Heart right ventricle (tissue), 16 donors: Measurements from ENCODE around the gene FLRT2. TPM values are rescaled to one million over a fixed set of nuclear protein-coding genes. Genes with fewer than 3 reads are reported as not detected.

Experiments used
- ATAC-seq, 8 donors: fragments of 200-7000 bp; cut with Tn5 transposase; one replicate each; pipeline ENCODE4 v1.9.1; 2020; ENCODE audit warnings: mild to moderate bottlenecking in 8 of 8, moderate library complexity in 8 of 8, moderate number of reproducible peaks in 1 of 8
- DNase-seq, 2 donors: peaks; one replicate each; pipeline ENCODE4 v3.0.0-alpha.2; 2020
- H3K27ac ChIP-seq, 10 donors: fragments of 200-600 bp; sonication (generic) in 2 of 10; one replicate each; pipeline versions ENCODE4 v1.5.0 to v1.8.0; 2020 to 2022; ENCODE audit warnings: mild to moderate bottlenecking in 3 of 10
- H3K27me3 ChIP-seq, 7 donors: fragments of 200-600 bp; one replicate each; pipeline ENCODE4 v1.8.0; 2021 to 2022; ENCODE audit warnings: mild to moderate bottlenecking in 2 of 7
- H3K36me3 ChIP-seq, 9 donors: fragments of 200-600 bp; sonication (generic) in 1 of 9; one replicate each; pipeline versions ENCODE4 v1.5.0 to v1.8.0; 2020 to 2022; ENCODE audit warnings: mild to moderate bottlenecking in 2 of 9
- H3K4me1 ChIP-seq, 9 donors: fragments of 200-600 bp; sonication (generic) in 1 of 9; one replicate each; pipeline versions ENCODE4 v1.5.0 to v1.8.0; 2020 to 2022; ENCODE audit warnings: mild to moderate bottlenecking in 4 of 9
- H3K4me3 ChIP-seq, 10 donors: fragments of 200-600 bp; sonication (generic) in 2 of 10; one replicate each; pipeline versions ENCODE4 v1.5.0 to v1.8.0; 2020 to 2022; ENCODE audit warnings: mild to moderate bottlenecking in 7 of 10, moderate library complexity in 2 of 10
- H3K9me3 ChIP-seq, 11 donors: fragments of 200-600 bp in 10 of 11; sonication (generic) in 2 of 11; one replicate each; pipeline versions ENCODE4 v1.5.0 to v1.8.0; 2013 to 2022; ENCODE audit warnings: mild to moderate bottlenecking in 2 of 11, control low read depth in 1 of 11, moderate library complexity in 1 of 11
- CTCF ChIP-seq, 9 donors: fragments of 200-600 bp; sonication (generic) in 2 of 9; IDR thresholded peaks; one replicate each; pipeline versions ENCODE4 v1.5.0 to v1.8.0; 2021 to 2022; ENCODE audit warnings: antibody characterized with exemption in 9 of 9, mild to moderate bottlenecking in 5 of 9, moderate library complexity in 1 of 9
- WGBS, 2 donors: extraction: QIAGEN DNeasy Blood & Tissue Kit; methylation state at CpG; one replicate each; pipeline ENCODE4 v1.1.7; 2013; ENCODE audit warnings: inconsistent platforms in 1 of 2; 5-methylcytosine and 5-hydroxymethylcytosine counted together
- intact Hi-C, 10 donors: fragments of 100-400 bp; cut with DNase I; formaldehyde crosslinking; loops; one replicate each; pipeline versions ENCODE4 v1.11.1 to v1.14.2; 2022
- polyA plus RNA-seq, 2 donors: library from polyadenylated mRNA; stranded (reverse); fragments of 200-250 nt; gene quantifications; one replicate each; pipeline ENCODE4 v1.2.3, GENCODE V29; 2013
- total RNA-seq, 10 donors: library from RNA; stranded (reverse); fragmentation: NEBNext Ultra II Directional in 3 of 10; extraction: Animal tissue kit (Norgen Biotek cat#: 25700) in 3 of 10; gene quantifications; one replicate each; pipeline versions ENCODE4 v1.2.1 to v1.2.4, GENCODE V29; 2021 to 2023
- donor health status: Arrhythmogenic right ventricular cardiomyopathy.
- donor health status: ischemic (EF 13 %, LVEDD 7.1; RV severe dilation, severe dysfunction).
- donor health status: healthy with polysubstance abuse.
- donor health status: DM: no; HTN: yes; CAD: no.
- donor health status: DM: no; HTN: no; CAD: no.
- donor health status: ischemic (EF 25% LVEDD 6.9; RV normal size, moderate dysfunction).
- donor health status: ischemic (EF 25% LVEDD 5.7; RV mildly dilated, moderate dysfunction).
- donor health status: healthy.
- donor health status: DM: yes; HTN: yes; CAD: no.
- donor health status: Ischemic cardiomyopathy.
- donor health status: ischemic (EF 35%, LVEDD 5.7; RV mildly dilated, moderate dysfunction).
- donor health status: nonischemic (EF 11% LVEDD 7.7; RV severe dilation, severe dysfunction).
- donor health status: DM: yes; HTN: yes; CAD: no.
- donor health status: PGD.
- donor health status: ischemic (EF 29% LVEDD 5.4; RV normal size, mild dysfunction).
- donor health status: nonischemic (EF 23%, LVEDD 6.1; RV moderate dilation, normal function).

The FLRT2 gene
- total and polyA plus RNA-seq, 12 donors, result 1.1 to 7.5 (median 3.1) TPM

GRCh38 chr14:85535991-85536832 is 6.3 kb downstream of the FLRT2 start:
- Histone ChIP-seq H3K9me3 (no peaks in the 10 kb centered on the region), H3K27ac (peak overlapping the region in 4 of 10 donors; percentile 5 to 29 (median 18)), H3K4me1 (peaks cover 3 to 33% (median 23%) of the 10 kb centered on the region in 9 donors), H3K36me3 (no peaks in the 10 kb centered on the region), H3K4me3 (peak overlapping the region in 5 of 10 donors; percentile 19 to 65 (median 36)), H3K27me3 (peaks cover 0 to 51% (median 38%) of the 10 kb centered on the region in 7 donors)
- DNase-seq, result no peak
- intact Hi-C loops, result loop anchor here in 4 of 10 donors (10.0 kb wide), 3 partner anchors 131 to 1531 kb away; no protein-coding TSS in a partner anchor
- WGBS, 2 donors, result 29 to 33% methylated on average over 8 of the region's 8 CpGs
- peak in 7 of 9 donors; percentile 34 to 70 (median 56) for TF ChIP-seq CTCF (IDR thresholded peaks at IDR 0.05)
- peak in 1 of 8 donors; percentile 39 for ATAC-seq

GRCh38 chr14:85536833-85537190 is 6.9 kb downstream of the FLRT2 start:
- ATAC-seq (no peak), DNase-seq (no peak)
- H3K36me3 ChIP-seq, result no peaks in the 10 kb centered on the region
- peak overlapping the region in 1 of 10 donors; percentile 12 for H3K27ac ChIP-seq
- intact Hi-C loops, result loop anchor here in 4 of 10 donors (10.0 kb wide), 3 partner anchors 132 to 1532 kb away; no protein-coding TSS in a partner anchor
- peaks cover 1 to 27% (median 17%) of the 10 kb centered on the region in 9 donors for H3K4me1 ChIP-seq
- H3K4me3 ChIP-seq, result no peak overlapping the region
- WGBS, 2 donors, result 50 to 55% methylated on average over 1 of the region's 1 CpG
- H3K9me3 ChIP-seq, result no peaks in the 10 kb centered on the region
- TF ChIP-seq CTCF (IDR thresholded peaks at IDR 0.05), result no peak
- H3K27me3 ChIP-seq, result peaks cover 0 to 45% (median 32%) of the 10 kb centered on the region in 7 donors

GRCh38 chr14:85537526-85537925 is 7.6 kb downstream of the FLRT2 start:
- no peak for DNase-seq
- Histone ChIP-seq H3K27ac (no peak overlapping the region), H3K9me3 (no peaks in the 10 kb centered on the region), H3K27me3 (peaks cover 0 to 38% (median 25%) of the 10 kb centered on the region in 7 donors), H3K4me1 (peaks cover 0 to 20% (median 10%) of the 10 kb centered on the region in 9 donors), H3K36me3 (no peaks in the 10 kb centered on the region), H3K4me3 (no peak overlapping the region)
- 73 to 83% methylated on average over 3 of the region's 3 CpGs for WGBS, 2 donors
- intact Hi-C loops, result loop anchor here in 4 of 10 donors (10.0 kb wide), 3 partner anchors 133 to 1533 kb away; no protein-coding TSS in a partner anchor
- no peak for ATAC-seq
- TF ChIP-seq CTCF (IDR thresholded peaks at IDR 0.05), result no peak

GRCh38 chr14:85538636-85539035 is 8.7 kb downstream of the FLRT2 start:
- Histone ChIP-seq H3K4me3 (no peak overlapping the region), H3K36me3 (no peaks in the 10 kb centered on the region), H3K9me3 (no peaks in the 10 kb centered on the region), H3K4me1 (peaks cover 0 to 10% (median 0%) of the 10 kb centered on the region in 9 donors), H3K27me3 (peaks cover 0 to 27% (median 14%) of the 10 kb centered on the region in 7 donors), H3K27ac (no peak overlapping the region)
- DNase-seq (no peak), ATAC-seq (no peak)
- WGBS, 2 donors, result 59 to 70% methylated on average over 2 of the region's 2 CpGs
- intact Hi-C loops, result loop anchor here in 4 of 10 donors (10.0 kb wide), 3 partner anchors 134 to 1534 kb away; no protein-coding TSS in a partner anchor
- no peak for TF ChIP-seq CTCF (IDR thresholded peaks at IDR 0.05)
